Neuronal stem cell (in vitro differentiated cells): ENCODE measurements around the gene SIRPA.
A peak's percentile ranks its signal among the peaks of the same experiment; 100 is the strongest.

ENCODE experiments used
- DNase-seq: peaks from one replicate; pipeline ENCODE4 v3.0.0-alpha.2; 2013; ENCODE audit warnings: low spot score
- H2AFZ ChIP-seq: one replicate; pipeline ENCODE4 v1.6.1; 2013; ENCODE audit warnings: mild to moderate bottlenecking, low read length, inconsistent platforms
- H2AK5ac ChIP-seq: 2 replicates; pipeline ENCODE4 v1.6.1; 2013; ENCODE audit warnings: low read depth, mild to moderate bottlenecking, inconsistent platforms, low read length, moderate library complexity, mixed read lengths
- H2BK120ac ChIP-seq: 2 replicates; pipeline ENCODE4 v1.6.1; 2013; ENCODE audit warnings: low read depth, mild to moderate bottlenecking, inconsistent platforms, low read length, moderate library complexity, mixed read lengths
- H2BK12ac ChIP-seq: one replicate; pipeline ENCODE4 v1.6.1; 2013; ENCODE audit warnings: low read length, inconsistent platforms
- H2BK15ac ChIP-seq: 2 replicates; pipeline ENCODE4 v1.6.1; 2013; ENCODE audit warnings: mild to moderate bottlenecking, low read length, inconsistent platforms, mixed read lengths
- H2BK5ac ChIP-seq: one replicate; pipeline ENCODE4 v1.6.1; 2013; ENCODE audit warnings: inconsistent platforms, mild to moderate bottlenecking, low read length, moderate library complexity
- H3K14ac ChIP-seq: one replicate; pipeline ENCODE4 v1.6.1; 2013; ENCODE audit warnings: low read length, inconsistent platforms
- H3K18ac ChIP-seq: 2 replicates; pipeline ENCODE4 v1.6.1; 2013; ENCODE audit warnings: low read length, inconsistent platforms
- H3K23ac ChIP-seq: 2 replicates; pipeline ENCODE4 v1.6.1; 2013; ENCODE audit warnings: low read depth, mild to moderate bottlenecking, mixed read lengths, low read length, inconsistent platforms; ENCODE audit not compliant: poor library complexity
- H3K27ac ChIP-seq: replicated peaks from 3 replicates; pipeline ENCODE4 v1.5.1; 2013; ENCODE audit warnings: low read length, inconsistent platforms
- H3K27me3 ChIP-seq, 3 experiments: 2 replicates each; pipeline ENCODE4 v1.6.1; 2013; ENCODE audit warnings: low read length in 3 of 3, mild to moderate bottlenecking in 2 of 3, inconsistent platforms in 1 of 3, low read depth in 1 of 3, mixed read lengths in 1 of 3, moderate library complexity in 1 of 3; ENCODE audit not compliant: control insufficient read depth in 3 of 3, insufficient read depth in 3 of 3
- H3K36me3 ChIP-seq, 2 donors: replicated peaks in 1 of 2; 2 replicates each; pipeline ENCODE4 v1.6.1; 2013; ENCODE audit warnings: low read length in 2 of 2; ENCODE audit not compliant: control insufficient read depth in 2 of 2, insufficient read depth in 2 of 2
- H3K4ac ChIP-seq: 2 replicates; pipeline ENCODE4 v1.6.1; 2013; ENCODE audit warnings: inconsistent platforms, mild to moderate bottlenecking, low read length, moderate library complexity
- H3K4me1 ChIP-seq, 2 donors: 1 replicate in 1 of 2; 2 replicates in 1 of 2; pipeline ENCODE4 v1.6.1; 2013; ENCODE audit warnings: low read length in 2 of 2, low read depth in 1 of 2; ENCODE audit not compliant: control insufficient read depth in 2 of 2, insufficient read depth in 1 of 2
- H3K4me2 ChIP-seq: one replicate; pipeline ENCODE4 v1.6.1; 2013; ENCODE audit warnings: mild to moderate bottlenecking, low read length, inconsistent platforms; ENCODE audit not compliant: insufficient read depth, poor library complexity, severe bottlenecking
- H3K4me3 ChIP-seq, 2 donors: 2 replicates each; pipeline ENCODE4 v1.5.1; 2013; ENCODE audit warnings: low read length in 2 of 2, mild to moderate bottlenecking in 2 of 2, inconsistent platforms in 1 of 2, moderate library complexity in 1 of 2
- H3K79me1 ChIP-seq: one replicate; pipeline ENCODE4 v1.6.1; 2013; ENCODE audit warnings: low read depth, mild to moderate bottlenecking, inconsistent platforms, low read length, moderate library complexity
- H3K9ac ChIP-seq: one replicate; pipeline ENCODE4 v1.6.1; 2013; ENCODE audit warnings: mild to moderate bottlenecking, low read depth, low read length, inconsistent platforms; ENCODE audit not compliant: poor library complexity
- H3K9me3 ChIP-seq, 2 donors: replicated peaks in 1 of 2; 2 replicates each; pipeline versions ENCODE3 to v1.6.1; 2013; ENCODE audit warnings: low read length in 2 of 2, mild to moderate bottlenecking in 2 of 2, inconsistent platforms in 1 of 2, low read depth in 1 of 2, mixed read lengths in 1 of 2, moderate library complexity in 1 of 2; ENCODE audit not compliant: control insufficient read depth in 2 of 2, insufficient read depth in 1 of 2
- H4K8ac ChIP-seq: one replicate; pipeline ENCODE4 v1.6.1; 2013; ENCODE audit warnings: low read depth, mild to moderate bottlenecking, inconsistent platforms, low read length, moderate library complexity
- H4K91ac ChIP-seq: one replicate; pipeline ENCODE4 v1.6.1; 2013; ENCODE audit warnings: low read length, low read depth, mild to moderate bottlenecking, inconsistent platforms; ENCODE audit not compliant: poor library complexity
- WGBS, 2 donors: extraction: QIAGEN DNeasy Blood & Tissue Kit; methylation state at CpG; one replicate each; pipeline ENCODE4 v1.1.7; 2013; ENCODE audit warnings: missing lambda C conversion rate in 2 of 2, mixed read lengths in 1 of 2; ENCODE audit not compliant: insufficient read length in 2 of 2, insufficient replicate concordance in 1 of 2; ENCODE audit errors: extremely low coverage in 2 of 2; 5-methylcytosine and 5-hydroxymethylcytosine counted together

SIRPA gene

GRCh38 chr20:1982686-1983085, 87.5 kb downstream of the SIRPA start:
- no CpG with 5 or more reads among the region's 5 CpGs for whole genome bisulfite sequencing, 2 donors
- H3K27me3 ChIP-seq: peaks cover 0 to 13% (median 0%) of the 10 kb centered on the region in 3 experiments

GRCh38 chr20:1983301-1983700, 88.1 kb downstream of the SIRPA start:
- no peak overlapping the region for H2BK120ac ChIP-seq
- no peak overlapping the region for H2BK15ac ChIP-seq
- H3K4me1 ChIP-seq: no peaks in the 10 kb centered on the region
- peak overlapping the region in 1 of 2 donors; percentile 31 for H3K4me3 ChIP-seq
- no peak overlapping the region for H3K27ac ChIP-seq
- H2AFZ ChIP-seq: no peak overlapping the region
- H2BK12ac ChIP-seq: no peak overlapping the region
- H4K91ac ChIP-seq: no peak overlapping the region
- no peaks in the 10 kb centered on the region for H3K79me1 ChIP-seq
- H3K9me3 ChIP-seq: no peaks in the 10 kb centered on the region
- H3K23ac ChIP-seq: no peak overlapping the region
- H3K9ac ChIP-seq: no peak overlapping the region
- no peak overlapping the region for H3K4ac ChIP-seq
- H2AK5ac ChIP-seq: no peak overlapping the region
- no peak for DNase-seq
- H4K8ac ChIP-seq: no peak overlapping the region
- H3K18ac ChIP-seq: no peak overlapping the region
- peaks cover 0 to 18% (median 0%) of the 10 kb centered on the region in 3 experiments for H3K27me3 ChIP-seq
- no CpG with 5 or more reads among the region's 4 CpGs for WGBS, 2 donors
- no peak overlapping the region for H3K4me2 ChIP-seq
- no peak overlapping the region for H2BK5ac ChIP-seq
- H3K36me3 ChIP-seq: no peaks in the 10 kb centered on the region
- no peak overlapping the region for H3K14ac ChIP-seq

More at GRCh38 chr20:1982686-1983085, 87.5 kb downstream of the SIRPA start:
- no peaks in the 10 kb centered on the region for H3K79me1 ChIP-seq
- H2BK15ac ChIP-seq: no peak overlapping the region
- no peak overlapping the region for H4K8ac ChIP-seq
- no peak overlapping the region for H2BK120ac ChIP-seq
- no peaks in the 10 kb centered on the region for H3K9me3 ChIP-seq
- peak overlapping the region; percentile 24 for H3K9ac ChIP-seq
- no peak overlapping the region for H3K4me2 ChIP-seq
- H2AFZ ChIP-seq: no peak overlapping the region
- no peak overlapping the region for H2AK5ac ChIP-seq
- no peak overlapping the region for H3K27ac ChIP-seq
- no peak overlapping the region for H2BK12ac ChIP-seq
- H3K4me1 ChIP-seq: no peaks in the 10 kb centered on the region
- no peak overlapping the region for H3K4ac ChIP-seq
- H4K91ac ChIP-seq: no peak overlapping the region
- H3K36me3 ChIP-seq: no peaks in the 10 kb centered on the region
- no peak overlapping the region for H3K14ac ChIP-seq
- no peak overlapping the region for H3K23ac ChIP-seq
- H2BK5ac ChIP-seq: no peak overlapping the region
- no peak overlapping the region for H3K4me3 ChIP-seq
- no peak overlapping the region for H3K18ac ChIP-seq
- DNase-seq: no peak

- H2BK5ac ChIP-seq: no peak overlapping the region
- H3K4me3 ChIP-seq: no peak overlapping the region
- no peaks in the 10 kb centered on the region for H3K36me3 ChIP-seq
- H3K9ac ChIP-seq: no peak overlapping the region
- H2AK5ac ChIP-seq: no peak overlapping the region
- no CpG with 5 or more reads among the region's 3 CpGs for WGBS, 2 donors
- no peaks in the 10 kb centered on the region for H3K9me3 ChIP-seq
- H3K4me2 ChIP-seq: no peak overlapping the region
- no peak overlapping the region for H3K4ac ChIP-seq
- no peak overlapping the region for H2BK15ac ChIP-seq
- no peak overlapping the region for H4K8ac ChIP-seq
- no peak overlapping the region for H3K23ac ChIP-seq
- H3K4me1 ChIP-seq: no peaks in the 10 kb centered on the region
- H3K27ac ChIP-seq: no peak overlapping the region
- no peak overlapping the region for H4K91ac ChIP-seq
- H3K79me1 ChIP-seq: no peaks in the 10 kb centered on the region
- no peak overlapping the region for H3K14ac ChIP-seq
- H3K18ac ChIP-seq: peak overlapping the region; percentile 30
- H3K27me3 ChIP-seq: peaks cover 0 to 38% (median 0%) of the 10 kb centered on the region in 3 experiments
- DNase-seq: no peak
- H2BK120ac ChIP-seq: no peak overlapping the region
- no peak overlapping the region for H2BK12ac ChIP-seq
- no peak overlapping the region for H2AFZ ChIP-seq
Observed at GRCh38 chr20:1987826-1988225, 92.6 kb downstream of the SIRPA start.
